ENCODE data around the gene VENTX. TPM values are rescaled to one million over a fixed set of nuclear protein-coding genes. Genes with fewer than 3 reads are reported as not detected.

The VENTX gene
- total RNA-seq, 1 experiment from 2014 or later, result not detected

DNA sequence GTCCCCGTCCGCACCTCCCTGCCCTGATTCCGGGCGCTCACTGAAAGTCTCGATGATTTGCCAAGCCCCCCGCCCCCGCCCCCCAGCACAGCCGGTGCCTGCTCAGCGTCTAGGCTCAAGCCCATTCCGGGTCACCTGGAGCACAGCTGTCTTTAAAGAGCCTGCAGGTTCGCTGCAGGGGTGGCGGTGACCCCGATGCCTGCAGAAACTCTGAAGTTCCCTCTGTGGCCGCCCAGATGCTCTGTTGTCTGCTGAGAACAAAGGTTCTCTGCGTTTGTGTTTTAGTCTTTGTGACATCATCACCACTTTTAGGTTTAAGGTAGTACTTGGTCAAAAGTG, 780 bp downstream of the VENTX start:
- ChIA-PET CTCF (no interaction called here), RAD21 (ENCODE audit: low non-redundant PET in 1 of 2, low total read pairs in 2 of 2, uncharacterized antibody in 2 of 2, unreplicated experiment in 2 of 2) (no interaction called here), POLR2A (no interaction called here)
- Histone ChIP-seq H3K27me3 (ENCODE audit: insufficient read depth, low read length) (no peaks in the 10 kb centered on the region), H4K20me1 (ENCODE audit: insufficient read depth) (no peaks in the 10 kb centered on the region), H3K4me1 (ENCODE audit: control insufficient read depth in 1 of 2, insufficient read depth in 2 of 2, low read length in 2 of 2) (no peaks in the 10 kb centered on the region), H3K4me2 (ENCODE audit: low read length) (no peak overlapping the region), H3K36me3 (ENCODE audit: control insufficient read depth in 1 of 2, insufficient read depth in 2 of 2, low read length in 2 of 2) (no peaks in the 10 kb centered on the region), H3K9me2 (ENCODE audit: insufficient read depth) (no peaks in the 10 kb centered on the region), H3K9me3 (ENCODE audit: control insufficient read depth in 1 of 2, insufficient read depth in 1 of 2, low read depth in 1 of 2, low read length in 2 of 2) (no peaks in the 10 kb centered on the region), H3K79me2 (ENCODE audit: insufficient read depth, low read length) (no peaks in the 10 kb centered on the region), H3K9ac (ENCODE audit: low read length) (no peak overlapping the region), H2AFZ (ENCODE audit: low read depth, low read length, poor library complexity, severe bottlenecking) (no peak overlapping the region), H3K4me3 (replicated peaks in 1 of 2; ENCODE audit: low read depth in 1 of 2, low read length in 2 of 2) (no peak overlapping the region), H3K27ac (ENCODE audit: low read depth, low read length) (no peak overlapping the region)
- BruUV-seq (replicated peaks), result no TSS peak
- intact Hi-C loops (cut with micrococcal nuclease), result no loop called here
- DNase-seq (ENCODE audit: low read depth, low spot score) (no peak), ATAC-seq (no peak)
- TF ChIP-seq, protein P1, sequence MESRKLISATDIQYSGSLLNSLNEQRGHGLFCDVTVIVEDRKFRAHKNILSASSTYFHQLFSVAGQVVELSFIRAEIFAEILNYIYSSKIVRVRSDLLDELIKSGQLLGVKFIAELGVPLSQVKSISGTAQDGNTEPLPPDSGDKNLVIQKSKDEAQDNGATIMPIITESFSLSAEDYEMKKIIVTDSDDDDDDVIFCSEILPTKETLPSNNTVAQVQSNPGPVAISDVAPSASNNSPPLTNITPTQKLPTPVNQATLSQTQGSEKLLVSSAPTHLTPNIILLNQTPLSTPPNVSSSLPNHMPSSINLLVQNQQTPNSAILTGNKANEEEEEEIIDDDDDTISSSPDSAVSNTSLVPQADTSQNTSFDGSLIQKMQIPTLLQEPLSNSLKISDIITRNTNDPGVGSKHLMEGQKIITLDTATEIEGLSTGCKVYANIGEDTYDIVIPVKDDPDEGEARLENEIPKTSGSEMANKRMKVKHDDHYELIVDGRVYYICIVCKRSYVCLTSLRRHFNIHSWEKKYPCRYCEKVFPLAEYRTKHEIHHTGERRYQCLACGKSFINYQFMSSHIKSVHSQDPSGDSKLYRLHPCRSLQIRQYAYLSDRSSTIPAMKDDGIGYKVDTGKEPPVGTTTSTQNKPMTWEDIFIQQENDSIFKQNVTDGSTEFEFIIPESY (IDR thresholded peaks at IDR 0.05; ENCODE audit: extremely low read depth, insufficient replicate concordance, low read length), result no peak
- no peak for TF ChIP-seq SP1 (IDR thresholded peaks at IDR 0.05; ENCODE audit: low read depth)
- no peak for TF ChIP-seq SRF (IDR thresholded peaks at IDR 0.05; ENCODE audit: low read depth)
- TF ChIP-seq, protein P2, sequence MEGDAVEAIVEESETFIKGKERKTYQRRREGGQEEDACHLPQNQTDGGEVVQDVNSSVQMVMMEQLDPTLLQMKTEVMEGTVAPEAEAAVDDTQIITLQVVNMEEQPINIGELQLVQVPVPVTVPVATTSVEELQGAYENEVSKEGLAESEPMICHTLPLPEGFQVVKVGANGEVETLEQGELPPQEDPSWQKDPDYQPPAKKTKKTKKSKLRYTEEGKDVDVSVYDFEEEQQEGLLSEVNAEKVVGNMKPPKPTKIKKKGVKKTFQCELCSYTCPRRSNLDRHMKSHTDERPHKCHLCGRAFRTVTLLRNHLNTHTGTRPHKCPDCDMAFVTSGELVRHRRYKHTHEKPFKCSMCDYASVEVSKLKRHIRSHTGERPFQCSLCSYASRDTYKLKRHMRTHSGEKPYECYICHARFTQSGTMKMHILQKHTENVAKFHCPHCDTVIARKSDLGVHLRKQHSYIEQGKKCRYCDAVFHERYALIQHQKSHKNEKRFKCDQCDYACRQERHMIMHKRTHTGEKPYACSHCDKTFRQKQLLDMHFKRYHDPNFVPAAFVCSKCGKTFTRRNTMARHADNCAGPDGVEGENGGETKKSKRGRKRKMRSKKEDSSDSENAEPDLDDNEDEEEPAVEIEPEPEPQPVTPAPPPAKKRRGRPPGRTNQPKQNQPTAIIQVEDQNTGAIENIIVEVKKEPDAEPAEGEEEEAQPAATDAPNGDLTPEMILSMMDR (IDR thresholded peaks at IDR 0.05 in 2 of 3, conservative IDR thresholded peaks at IDR 0.05 in 1 of 3; ENCODE audit: borderline replicate concordance in 1 of 3, insufficient read depth in 1 of 3, low read depth in 2 of 3, low read length in 2 of 3), result no peak
- TF ChIP-seq SIN3A (IDR thresholded peaks at IDR 0.05; ENCODE audit: low read depth), result no peak
- no peak for TF ChIP-seq POLR2A (IDR thresholded peaks at IDR 0.05; ENCODE audit: borderline replicate concordance, extremely low read depth, insufficient read depth, insufficient read length)
- TF ChIP-seq CEBPB (IDR thresholded peaks at IDR 0.05; ENCODE audit: low read depth), result no peak
- TF ChIP-seq, protein P3, sequence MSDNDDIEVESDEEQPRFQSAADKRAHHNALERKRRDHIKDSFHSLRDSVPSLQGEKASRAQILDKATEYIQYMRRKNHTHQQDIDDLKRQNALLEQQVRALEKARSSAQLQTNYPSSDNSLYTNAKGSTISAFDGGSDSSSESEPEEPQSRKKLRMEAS (IDR thresholded peaks at IDR 0.05), result no peak
- TF ChIP-seq JUND (IDR thresholded peaks at IDR 0.05), result no peak
- no peak for TF ChIP-seq EZH2 (IDR thresholded peaks at IDR 0.05)
- no peak for TF ChIP-seq FOSL1 (IDR thresholded peaks at IDR 0.05; ENCODE audit: low read depth)
- no peak for TF ChIP-seq ELF1 (IDR thresholded peaks at IDR 0.05; ENCODE audit: borderline replicate concordance, low read depth)
- no peak for TF ChIP-seq YY1 (IDR thresholded peaks at IDR 0.05; ENCODE audit: extremely low read depth, insufficient replicate concordance, low read depth, low read length)
- TF ChIP-seq POLR2AphosphoS5 (IDR thresholded peaks at IDR 0.05; ENCODE audit: low read depth, low read length), result no peak

Measured in HCT116 (cell line).